Measurements from ENCODE around the gene PRAMEF14. TPM values are rescaled to one million over a fixed set of nuclear protein-coding genes. Genes with fewer than 3 reads are reported as not detected.
"Not testable (repeated sequence)": the region's sequence is repeated elsewhere in the genome, so short reads cannot be mapped to it uniquely, and the experiment has no call there.

Gene PRAMEF14
- polyA plus RNA-seq, 3 donors, result not detected

- H3K36me3 Mint-ChIP-seq; H3K4me3 Mint-ChIP-seq; H3K4me1 Mint-ChIP-seq; H3K9ac ChIP-seq (ENCODE audit: insufficient read depth, low read length, poor library complexity, severe bottlenecking); H4K20me1 ChIP-seq (ENCODE audit: insufficient read depth, low read length); H3K36me3 ChIP-seq (replicated peaks in 1 of 2; ENCODE audit: control insufficient read depth in 1 of 2, insufficient read depth in 2 of 2, low read length in 2 of 2); intact Hi-C loops (cut with micrococcal nuclease); H3K4me1 ChIP-seq (ENCODE audit: control insufficient read depth in 1 of 2, insufficient read depth in 2 of 2, low read length in 2 of 2); DNase-seq; H3K27ac ChIP-seq (ENCODE audit: low read depth in 1 of 2, low read length in 2 of 2); H3K9me3 ChIP-seq (replicated peaks in 1 of 2; ENCODE audit: control insufficient read depth in 1 of 2, insufficient read depth in 1 of 2, low read length in 2 of 2); H3K27me3 ChIP-seq (ENCODE audit: control insufficient read depth in 2 of 2, insufficient read depth in 2 of 2, low read length in 2 of 2); H3K79me2 ChIP-seq (ENCODE audit: insufficient read depth, low read length); H3K9me3 Mint-ChIP-seq; H3K27me3 Mint-ChIP-seq (ENCODE audit: low read depth in 3 of 3); H3K4me3 ChIP-seq (replicated peaks in 1 of 3; ENCODE audit: low read depth in 2 of 3, low read length in 3 of 3); H3K4me2 ChIP-seq (replicated peaks; ENCODE audit: extremely low read depth, low read length, poor library complexity, severe bottlenecking); H2AFZ ChIP-seq (ENCODE audit: insufficient read depth, low read depth, low read length, poor library complexity, severe bottlenecking); H3K27ac Mint-ChIP-seq: not testable (repeated sequence)
- WGBS (ENCODE audit: insufficient coverage), result no CpG with 5 or more reads among the region's 5 CpGs
Measured at GRCh38 chr1:13297216-13297931, 49.6 kb downstream of the PRAMEF14 start.

Other genes starting within 250 kb of the PRAMEF14 start
- gene HNRNPCL2, start 230.3 kb downstream of the PRAMEF14 start, polyA plus RNA-seq, result not detected
- not detected for gene PRAMEF26, start 191.1 kb downstream of the PRAMEF14 start, polyA plus RNA-seq
- gene HNRNPCL4, start 181.5 kb downstream of the PRAMEF14 start, polyA plus RNA-seq, result not detected
- not detected for gene PRAMEF9, start 175.3 kb downstream of the PRAMEF14 start, polyA plus RNA-seq
- not detected for gene PRAMEF13, start 145.7 kb downstream of the PRAMEF14 start, polyA plus RNA-seq
- not detected for gene PRAMEF18, start 121.0 kb downstream of the PRAMEF14 start, polyA plus RNA-seq
- gene PRAMEF5, start 92.9 kb downstream of the PRAMEF14 start, polyA plus RNA-seq, result not detected
- not detected for gene PRAMEF8, start 62.0 kb downstream of the PRAMEF14 start, polyA plus RNA-seq
- gene PRAMEF33, start 43.6 kb downstream of the PRAMEF14 start, polyA plus RNA-seq, result not detected
- not detected for gene PRAMEF15, start 31.6 kb downstream of the PRAMEF14 start, polyA plus RNA-seq
- not detected for gene PRAMEF19, start 24.8 kb upstream of the PRAMEF14 start, polyA plus RNA-seq
- gene PRAMEF17, start 42.5 kb upstream of the PRAMEF14 start, polyA plus RNA-seq, result not detected
- gene PRAMEF20, start 63.3 kb upstream of the PRAMEF14 start, polyA plus RNA-seq, result not detected
- gene LRRC38, start 166.9 kb upstream of the PRAMEF14 start, polyA plus RNA-seq, result not detected
- gene PDPN, start 236.7 kb upstream of the PRAMEF14 start, polyA plus RNA-seq, result not detected